ENCODE results near the gene TMEFF1. TPM values are rescaled to one million over a fixed set of nuclear protein-coding genes. Genes with fewer than 3 reads are reported as not detected.
"Not testable (repeated sequence)": the region's sequence is repeated elsewhere in the genome, so short reads cannot be mapped to it uniquely, and the experiment has no call there.

Gene TMEFF1
- total RNA-seq, 1 donor from 2014 or later, result 171 TPM

- no peak for TF ChIP-seq CTCF (IDR thresholded peaks at IDR 0.05; ENCODE audit: partially characterized antibody, unreplicated experiment)
- Mint-ChIP-seq H3K27ac (ENCODE audit: unreplicated experiment) (no peak overlapping the region), H3K9me3 (ENCODE audit: unreplicated experiment) (peaks cover 7% of the 10 kb centered on the region), H3K4me3 (ENCODE audit: unreplicated experiment) (no peak overlapping the region), H3K36me3 (ENCODE audit: unreplicated experiment) (no peaks in the 10 kb centered on the region), H3K4me1 (ENCODE audit: low read depth, unreplicated experiment) (peaks cover 24% of the 10 kb centered on the region), H3K27me3 (ENCODE audit: unreplicated experiment) (peaks cover 2% of the 10 kb centered on the region)
- no peak for DNase-seq
Measured at GRCh38 chr9:100432736-100433135, 40.2 kb upstream of the TMEFF1 start.

GRCh38 chr9:100436571-100436970 lies 36.4 kb upstream of the TMEFF1 start:
- no peak for DNase-seq
- H3K27me3 Mint-ChIP-seq (ENCODE audit: unreplicated experiment), result no peaks in the 10 kb centered on the region
- no peak overlapping the region for H3K4me3 Mint-ChIP-seq (ENCODE audit: unreplicated experiment)
- H3K4me1 Mint-ChIP-seq (ENCODE audit: low read depth, unreplicated experiment), result peaks cover 7% of the 10 kb centered on the region
- TF ChIP-seq CTCF (IDR thresholded peaks at IDR 0.05; ENCODE audit: partially characterized antibody, unreplicated experiment), result no peak
- no peak overlapping the region for H3K27ac Mint-ChIP-seq (ENCODE audit: unreplicated experiment)
- H3K36me3 Mint-ChIP-seq (ENCODE audit: unreplicated experiment), result no peaks in the 10 kb centered on the region
- H3K9me3 Mint-ChIP-seq (ENCODE audit: unreplicated experiment), result no peaks in the 10 kb centered on the region

GRCh38 chr9:100437860-100438805 lies 34.8 kb upstream of the TMEFF1 start:
- Mint-ChIP-seq H3K9me3 (ENCODE audit: unreplicated experiment) (no peaks in the 10 kb centered on the region), H3K4me1 (ENCODE audit: low read depth, unreplicated experiment) (peaks cover 7% of the 10 kb centered on the region), H3K27ac (ENCODE audit: unreplicated experiment) (no peak overlapping the region), H3K4me3 (ENCODE audit: unreplicated experiment) (no peak overlapping the region), H3K27me3 (ENCODE audit: unreplicated experiment) (no peaks in the 10 kb centered on the region), H3K36me3 (ENCODE audit: unreplicated experiment) (no peaks in the 10 kb centered on the region)
- peak; percentile 97 for TF ChIP-seq CTCF (IDR thresholded peaks at IDR 0.05; ENCODE audit: partially characterized antibody, unreplicated experiment)
- peak; percentile 78 for DNase-seq

GRCh38 chr9:100440071-100440470 lies 32.9 kb upstream of the TMEFF1 start:
- no peak for TF ChIP-seq CTCF (IDR thresholded peaks at IDR 0.05; ENCODE audit: partially characterized antibody, unreplicated experiment)
- no peak for DNase-seq
- no peak overlapping the region for H3K27ac Mint-ChIP-seq (ENCODE audit: unreplicated experiment)
- no peak overlapping the region for H3K4me3 Mint-ChIP-seq (ENCODE audit: unreplicated experiment)
- no peaks in the 10 kb centered on the region for H3K36me3 Mint-ChIP-seq (ENCODE audit: unreplicated experiment)
- peaks cover 14% of the 10 kb centered on the region for H3K4me1 Mint-ChIP-seq (ENCODE audit: low read depth, unreplicated experiment)
- no peaks in the 10 kb centered on the region for H3K27me3 Mint-ChIP-seq (ENCODE audit: unreplicated experiment)
- no peaks in the 10 kb centered on the region for H3K9me3 Mint-ChIP-seq (ENCODE audit: unreplicated experiment)

GRCh38 chr9:100440487-100440886 lies 32.5 kb upstream of the TMEFF1 start:
- not testable (repeated sequence) for H3K27me3 Mint-ChIP-seq (ENCODE audit: unreplicated experiment); DNase-seq; H3K36me3 Mint-ChIP-seq (ENCODE audit: unreplicated experiment); H3K4me3 Mint-ChIP-seq (ENCODE audit: unreplicated experiment); H3K27ac Mint-ChIP-seq (ENCODE audit: unreplicated experiment); H3K9me3 Mint-ChIP-seq (ENCODE audit: unreplicated experiment)
- H3K4me1 Mint-ChIP-seq (ENCODE audit: low read depth, unreplicated experiment), result peaks cover 15% of the 10 kb centered on the region
